GM20431 (cell line): Measurements from ENCODE around the gene ZBTB44.
"Not testable (repeated sequence)": the region's sequence is repeated elsewhere in the genome, so short reads cannot be mapped to it uniquely, and the experiment has no call there.

Experiments
- in situ Hi-C: fragments of 300-500 bp; cut with MseI, MboI; formaldehyde crosslinking; loops from one replicate; pipeline ENCODE4 v1.15.0; 2020; ENCODE audit warnings: low sequenced_read_pairs; ENCODE audit not compliant: unreplicated experiment

ZBTB44 gene

GRCh38 chr11:130203766-130204702 is 110.7 kb downstream of the ZBTB44 start:
- in situ Hi-C loops = loop anchor here (25.0 kb wide), 2 partner anchors 208 to 658 kb away; no protein-coding TSS in a partner anchor

GRCh38 chr11:130202818-130203689 is 111.7 kb downstream of the ZBTB44 start:
- in situ Hi-C loops = loop anchor here (25.0 kb wide), 2 partner anchors 209 to 659 kb away; no protein-coding TSS in a partner anchor

DNA sequence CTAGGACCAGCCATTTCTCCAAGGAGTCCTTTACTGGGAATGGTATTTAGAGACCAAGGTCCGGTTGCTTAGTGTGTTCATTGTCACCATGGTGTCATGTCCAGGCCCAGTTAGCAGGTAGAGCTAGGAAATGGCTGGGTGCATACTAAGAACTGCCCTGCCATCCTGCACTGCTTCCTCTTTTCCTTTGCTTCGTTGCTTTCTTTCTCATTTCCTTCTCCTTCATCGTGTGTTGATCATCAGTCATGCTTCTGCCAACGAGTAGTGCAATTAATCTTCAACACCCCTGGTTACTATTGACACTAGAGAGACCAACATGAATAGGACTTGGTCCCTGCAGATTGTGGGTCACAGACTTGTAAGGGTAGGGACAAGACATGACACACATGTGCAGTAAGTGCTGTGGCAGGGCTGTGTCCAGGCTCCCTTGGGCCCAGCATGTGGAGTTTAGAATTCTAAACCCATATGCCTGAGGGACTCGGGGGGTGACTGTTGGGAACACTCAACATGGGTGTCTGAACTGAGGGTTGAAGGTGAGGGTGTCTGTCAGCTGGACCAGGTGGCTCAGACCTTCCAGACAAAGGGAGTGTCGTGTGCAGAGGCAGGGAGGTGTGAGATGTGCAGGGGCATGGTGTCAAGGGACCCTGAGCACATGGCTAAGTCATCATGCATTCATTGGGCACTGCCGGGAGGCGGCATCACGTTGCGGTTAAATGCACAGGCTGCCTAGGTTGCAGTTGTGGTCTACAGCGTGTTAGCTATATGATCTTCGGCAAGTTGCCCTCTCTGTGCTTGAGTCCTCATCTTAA is 112.5 kb downstream of the ZBTB44 start:
- in situ Hi-C loops = loop anchor here (25.0 kb wide), 2 partner anchors 210 to 660 kb away; no protein-coding TSS in a partner anchor

DNA sequence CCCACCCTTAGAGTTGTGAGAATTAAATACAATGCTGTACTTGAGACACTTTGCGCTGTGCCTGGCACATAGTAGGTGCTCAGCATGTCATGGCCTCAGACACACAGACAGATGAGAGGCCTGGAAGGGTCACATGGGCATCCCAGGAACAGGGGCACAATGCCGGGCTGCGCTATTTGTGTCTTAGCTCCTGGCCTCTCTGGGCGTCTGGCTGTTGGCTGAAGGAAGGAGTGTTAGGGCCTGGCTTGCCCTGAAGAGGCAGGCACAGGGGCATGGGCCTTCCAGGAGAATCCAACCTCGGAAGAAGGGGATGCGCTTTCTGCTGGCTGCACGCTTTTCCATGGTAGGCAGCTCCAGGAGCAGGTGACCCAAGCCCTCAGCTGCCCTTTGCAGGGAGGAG is 113.7 kb downstream of the ZBTB44 start:
- in situ Hi-C loops = loop anchor here (25.0 kb wide), 2 partner anchors 211 to 661 kb away; no protein-coding TSS in a partner anchor

GRCh38 chr11:130199792-130200191 is 114.9 kb downstream of the ZBTB44 start:
- in situ Hi-C loops = loop anchor here (25.0 kb wide), 2 partner anchors 213 to 663 kb away; no protein-coding TSS in a partner anchor

DNA sequence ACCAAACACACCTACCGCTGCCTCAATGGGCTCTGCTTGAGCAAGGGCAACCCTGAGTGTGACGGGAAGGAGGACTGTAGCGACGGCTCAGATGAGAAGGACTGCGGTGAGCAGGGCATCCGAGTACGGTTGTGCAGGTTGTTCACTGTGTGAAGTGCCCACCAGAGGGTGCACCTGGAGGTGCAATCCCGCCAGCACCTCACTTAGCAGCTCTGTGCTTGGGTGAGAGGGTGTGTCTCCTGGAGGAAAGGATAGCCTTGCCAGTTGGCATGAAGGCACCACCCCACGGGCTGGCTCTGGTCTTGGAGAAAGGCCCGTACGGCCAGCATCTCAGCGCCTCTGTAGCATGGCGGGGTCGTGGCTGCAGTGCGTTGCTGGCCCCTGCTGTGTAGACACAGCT is 115.8 kb downstream of the ZBTB44 start:
- in situ Hi-C loops = no loop called here

GRCh38 chr11:130198292-130198691 is 116.4 kb downstream of the ZBTB44 start:
- in situ Hi-C loops = no loop called here

DNA sequence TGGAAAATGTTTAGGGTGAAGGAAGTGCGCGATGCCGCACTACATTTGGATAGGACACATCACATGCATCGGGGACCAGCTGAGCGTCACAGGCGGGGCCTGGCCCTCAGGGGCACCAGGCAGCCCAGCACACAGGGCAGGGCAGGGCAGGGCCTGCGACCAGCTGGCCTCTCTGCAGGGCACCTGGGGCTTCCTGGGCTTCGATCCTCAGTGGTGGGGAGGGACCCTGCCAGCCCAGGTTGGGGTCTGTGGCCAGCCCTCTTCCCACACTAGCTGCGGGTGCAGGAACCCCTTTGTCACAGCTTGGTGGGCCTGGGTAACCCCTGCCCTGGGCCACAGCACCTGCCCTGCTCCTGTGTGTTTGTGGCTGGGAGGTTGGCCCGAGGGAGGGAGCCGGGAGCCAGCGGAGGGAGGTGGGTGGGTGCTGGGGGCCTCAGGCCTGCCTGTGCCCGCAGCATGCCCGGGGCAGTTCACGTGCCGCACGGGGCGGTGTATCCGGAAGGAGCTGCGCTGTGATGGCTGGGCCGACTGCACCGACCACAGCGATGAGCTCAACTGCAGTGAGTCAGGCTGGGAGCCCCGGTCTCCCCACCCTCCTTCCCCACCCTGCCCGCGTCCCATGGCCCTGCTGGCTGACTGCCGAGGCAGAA is 117.2 kb downstream of the ZBTB44 start:
- in situ Hi-C loops = no loop called here

- in situ Hi-C loops = no loop called here
Observed at GRCh38 chr11:130194241-130195023, 120.3 kb downstream of the ZBTB44 start.

- in situ Hi-C loops = not testable (repeated sequence)
Observed at GRCh38 chr11:130193551-130193950, 121.2 kb downstream of the ZBTB44 start.

GRCh38 chr11:130192845-130193267 is 121.9 kb downstream of the ZBTB44 start:
- in situ Hi-C loops = no loop called here

GRCh38 chr11:130191896-130192295 is 122.8 kb downstream of the ZBTB44 start:
- in situ Hi-C loops = no loop called here

GRCh38 chr11:130190371-130190881 is 124.3 kb downstream of the ZBTB44 start:
- in situ Hi-C loops = no loop called here

- in situ Hi-C loops = no loop called here
Observed at GRCh38 chr11:130189492-130190210, 125.1 kb downstream of the ZBTB44 start.

GRCh38 chr11:130188585-130189347 is 126.0 kb downstream of the ZBTB44 start:
- in situ Hi-C loops = no loop called here

DNA sequence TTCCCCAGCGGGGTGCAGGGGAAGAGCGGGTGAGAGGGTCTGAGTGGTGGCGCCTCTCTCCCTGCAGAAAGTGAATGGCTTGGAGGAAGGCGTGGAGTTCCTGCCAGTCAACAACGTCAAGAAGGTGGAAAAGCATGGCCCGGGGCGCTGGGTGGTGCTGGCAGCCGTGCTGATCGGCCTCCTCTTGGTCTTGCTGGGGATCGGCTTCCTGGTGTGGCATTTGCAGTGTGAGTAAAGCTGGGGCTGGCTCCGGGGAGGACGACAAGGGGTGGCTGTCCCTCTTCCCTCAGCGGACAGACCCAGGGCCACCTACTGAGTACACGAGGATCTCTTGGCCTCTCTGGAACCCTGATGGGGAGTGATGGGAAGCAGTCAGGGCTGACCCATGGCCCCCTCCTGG is 126.7 kb downstream of the ZBTB44 start:
- in situ Hi-C loops = no loop called here

- in situ Hi-C loops = no loop called here
Observed at GRCh38 chr11:130187096-130187495, 127.6 kb downstream of the ZBTB44 start.
